Fibroblast of lung (primary cell): Measurements from ENCODE around the gene EHD3.

Experiments
- CTCF ChIP-seq, 2 donors: IDR thresholded peaks in 1 of 2; conservative IDR thresholded peaks in 1 of 2; 1 replicate in 1 of 2; 2 replicates in 1 of 2; pipeline ENCODE4 v1.5.1; 2011 to 2012; ENCODE audit warnings: low read length in 2 of 2, control low read depth in 1 of 2, inconsistent platforms in 1 of 2, low read depth in 1 of 2, mild to moderate bottlenecking in 1 of 2
- EZH2 ChIP-seq: IDR thresholded peaks from 2 replicates; pipeline ENCODE4 v1.5.1; 2012; ENCODE audit warnings: low read length, control low read depth, mild to moderate bottlenecking; ENCODE audit errors: missing control alignments

- TF ChIP-seq CTCF (conservative IDR thresholded peaks at IDR 0.05 in 1 of 2, IDR thresholded peaks at IDR 0.05 in 1 of 2; ENCODE audit: low read depth in 1 of 2, low read length in 2 of 2) (no peak), EZH2 (no peak)
Observed at GRCh38 chr2:31312898-31313297, 78.9 kb downstream of the EHD3 start.
